Body of pancreas (tissue), 4 donors: ENCODE results near the gene MYO9B. TPM values are rescaled to one million over a fixed set of nuclear protein-coding genes. Genes with fewer than 3 reads are reported as not detected.
A peak's percentile ranks its signal among the peaks of the same experiment; 100 is the strongest.

ENCODE experiments used
- ATAC-seq: fragments of 150-250 bp; one replicate; pipeline ENCODE4 v1.9.1; 2016
- DNase-seq, 4 donors: peaks; one replicate each; pipeline ENCODE4 v3.0.0-alpha.2; 2019
- H3K27ac ChIP-seq, 4 donors: fragments of 200-600 bp; sonication (generic); 1 replicate in 3 of 4; 2 replicates in 1 of 4; pipeline versions ENCODE4 v1.5.1 to v1.6.1; 2016 to 2019; ENCODE audit warnings: mild to moderate bottlenecking in 1 of 4, mixed read lengths in 1 of 4, moderate library complexity in 1 of 4
- H3K27me3 ChIP-seq, 2 donors: fragments of 200-600 bp; sonication (generic); one replicate each; pipeline ENCODE4 v1.6.0; 2016; ENCODE audit warnings: mild to moderate bottlenecking in 1 of 2
- H3K36me3 ChIP-seq, 2 donors: fragments of 200-600 bp; sonication (generic); replicated peaks in 1 of 2; 2 replicates each; pipeline ENCODE4 v1.5.1; 2016; ENCODE audit warnings: low read depth in 2 of 2; ENCODE audit not compliant: insufficient read depth in 1 of 2
- H3K4me1 ChIP-seq: fragments of 200-600 bp; sonication (generic); one replicate; pipeline ENCODE4 v1.6.0; 2016
- H3K4me3 ChIP-seq, 2 donors: fragments of 200-600 bp; sonication (generic); 1 replicate in 1 of 2; 2 replicates in 1 of 2; pipeline ENCODE4 v1.5.1; 2016 to 2019
- H3K9me3 ChIP-seq, 3 donors: fragments of 200-600 bp; sonication (generic); 1 replicate in 2 of 3; 2 replicates in 1 of 3; pipeline ENCODE4 v1.5.1; 2016
- POLR2A ChIP-seq, 3 donors: fragments of 450-650 bp; IDR thresholded peaks; one replicate each; pipeline ENCODE4 v1.6.1; 2016; ENCODE audit warnings: antibody characterized with exemption in 3 of 3, mild to moderate bottlenecking in 2 of 3
- WGBS, 2 donors: methylation state at CpG; one replicate each; pipeline ENCODE4 v1.1.5; 2017; 5-methylcytosine and 5-hydroxymethylcytosine counted together
- intact Hi-C: fragments of 100-400 bp; cut with DNase I; formaldehyde crosslinking; loops from one replicate; pipeline ENCODE4 v1.15.1; 2023
- total RNA-seq, 2 donors: library from RNA; depleted of rRNA; stranded (reverse); fragments of >200 nt; gene quantifications; one replicate each; pipeline ENCODE4 v1.1.0, GENCODE V29; 2016
- TF ChIP-seq, protein P1 (sequence below), 7 experiments: fragments of 450-650 bp in 4 of 7; fragments of 200-600 bp in 3 of 7; sonication (generic) in 3 of 7; IDR thresholded peaks; one replicate each; pipeline ENCODE4 v1.5.1; 2016 to 2019; ENCODE audit warnings: antibody characterized with exemption in 7 of 7

MYO9B gene
- total RNA-seq, 2 donors from 2014 or later = 26.2 to 56.0 TPM

DNA sequence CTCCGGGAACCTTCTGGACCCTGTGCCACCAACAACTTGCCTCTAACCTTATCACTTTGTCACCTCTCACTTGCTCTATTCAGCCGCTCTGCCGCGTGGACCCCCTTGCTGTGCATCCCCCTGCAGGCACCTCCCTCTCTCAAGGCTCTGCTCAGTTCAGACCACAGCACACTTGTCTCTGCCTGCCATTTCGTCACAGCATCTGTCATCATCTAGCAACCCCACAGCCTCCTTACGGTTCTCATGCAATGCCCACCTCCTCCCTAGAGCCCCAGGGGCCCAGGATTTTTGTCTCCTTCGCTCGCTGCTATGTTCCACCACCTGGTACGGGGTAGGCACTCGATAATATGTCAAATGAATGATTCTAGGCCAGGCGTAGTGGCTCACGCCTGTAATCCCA is 5.2 kb upstream of the MYO9B start:
- Histone ChIP-seq H3K9me3 (no peaks in the 10 kb centered on the region), H3K36me3 (no peaks in the 10 kb centered on the region), H3K27ac (no peak overlapping the region), H3K4me1 (peaks cover 10% of the 10 kb centered on the region), H3K27me3 (no peaks in the 10 kb centered on the region), H3K4me3 (no peak overlapping the region)
- TF ChIP-seq, protein P1, sequence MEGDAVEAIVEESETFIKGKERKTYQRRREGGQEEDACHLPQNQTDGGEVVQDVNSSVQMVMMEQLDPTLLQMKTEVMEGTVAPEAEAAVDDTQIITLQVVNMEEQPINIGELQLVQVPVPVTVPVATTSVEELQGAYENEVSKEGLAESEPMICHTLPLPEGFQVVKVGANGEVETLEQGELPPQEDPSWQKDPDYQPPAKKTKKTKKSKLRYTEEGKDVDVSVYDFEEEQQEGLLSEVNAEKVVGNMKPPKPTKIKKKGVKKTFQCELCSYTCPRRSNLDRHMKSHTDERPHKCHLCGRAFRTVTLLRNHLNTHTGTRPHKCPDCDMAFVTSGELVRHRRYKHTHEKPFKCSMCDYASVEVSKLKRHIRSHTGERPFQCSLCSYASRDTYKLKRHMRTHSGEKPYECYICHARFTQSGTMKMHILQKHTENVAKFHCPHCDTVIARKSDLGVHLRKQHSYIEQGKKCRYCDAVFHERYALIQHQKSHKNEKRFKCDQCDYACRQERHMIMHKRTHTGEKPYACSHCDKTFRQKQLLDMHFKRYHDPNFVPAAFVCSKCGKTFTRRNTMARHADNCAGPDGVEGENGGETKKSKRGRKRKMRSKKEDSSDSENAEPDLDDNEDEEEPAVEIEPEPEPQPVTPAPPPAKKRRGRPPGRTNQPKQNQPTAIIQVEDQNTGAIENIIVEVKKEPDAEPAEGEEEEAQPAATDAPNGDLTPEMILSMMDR (IDR thresholded peaks at IDR 0.05) = no peak
- TF ChIP-seq POLR2A (IDR thresholded peaks at IDR 0.05) = no peak
- WGBS, 2 donors = 90% methylated on average over 12 of the region's 12 CpGs
- ATAC-seq (no peak), DNase-seq (no peak)
- intact Hi-C loops = loop anchor here (10.0 kb wide), 1 partner anchor 144 kb away; the partner anchor contains the start of gene USE1

DNA sequence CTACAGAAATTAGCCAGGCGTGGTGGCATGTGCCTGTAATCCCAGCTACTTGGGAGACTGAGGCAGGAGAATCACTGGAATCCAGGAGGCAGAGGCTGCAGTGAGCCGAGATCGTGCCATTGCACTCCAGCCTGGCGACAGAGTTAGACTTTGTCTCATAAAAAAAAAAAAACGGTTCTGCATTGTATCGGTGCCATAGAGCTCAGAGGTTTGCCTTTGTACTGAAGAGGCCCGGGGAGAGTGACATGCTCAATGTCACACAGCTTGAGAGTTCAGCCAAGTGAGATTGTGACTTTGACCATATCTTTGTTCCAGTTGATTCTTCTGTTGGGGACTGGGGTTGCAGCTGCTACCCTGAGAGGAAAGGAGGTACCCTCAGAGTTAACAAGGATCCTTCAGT is 4.7 kb upstream of the MYO9B start:
- ATAC-seq (no peak), DNase-seq (no peak)
- Histone ChIP-seq H3K27ac (no peak overlapping the region), H3K27me3 (no peaks in the 10 kb centered on the region), H3K4me1 (peaks cover 10% of the 10 kb centered on the region), H3K9me3 (no peaks in the 10 kb centered on the region), H3K4me3 (no peak overlapping the region), H3K36me3 (no peaks in the 10 kb centered on the region)
- TF ChIP-seq, protein P1 (IDR thresholded peaks at IDR 0.05) = no peak
- no peak for TF ChIP-seq POLR2A (IDR thresholded peaks at IDR 0.05)
- 84 to 91% methylated on average over 7 of the region's 7 CpGs for WGBS, 2 donors
- intact Hi-C loops = loop anchor here (10.0 kb wide), 1 partner anchor 144 kb away; the partner anchor contains the start of gene USE1

DNA sequence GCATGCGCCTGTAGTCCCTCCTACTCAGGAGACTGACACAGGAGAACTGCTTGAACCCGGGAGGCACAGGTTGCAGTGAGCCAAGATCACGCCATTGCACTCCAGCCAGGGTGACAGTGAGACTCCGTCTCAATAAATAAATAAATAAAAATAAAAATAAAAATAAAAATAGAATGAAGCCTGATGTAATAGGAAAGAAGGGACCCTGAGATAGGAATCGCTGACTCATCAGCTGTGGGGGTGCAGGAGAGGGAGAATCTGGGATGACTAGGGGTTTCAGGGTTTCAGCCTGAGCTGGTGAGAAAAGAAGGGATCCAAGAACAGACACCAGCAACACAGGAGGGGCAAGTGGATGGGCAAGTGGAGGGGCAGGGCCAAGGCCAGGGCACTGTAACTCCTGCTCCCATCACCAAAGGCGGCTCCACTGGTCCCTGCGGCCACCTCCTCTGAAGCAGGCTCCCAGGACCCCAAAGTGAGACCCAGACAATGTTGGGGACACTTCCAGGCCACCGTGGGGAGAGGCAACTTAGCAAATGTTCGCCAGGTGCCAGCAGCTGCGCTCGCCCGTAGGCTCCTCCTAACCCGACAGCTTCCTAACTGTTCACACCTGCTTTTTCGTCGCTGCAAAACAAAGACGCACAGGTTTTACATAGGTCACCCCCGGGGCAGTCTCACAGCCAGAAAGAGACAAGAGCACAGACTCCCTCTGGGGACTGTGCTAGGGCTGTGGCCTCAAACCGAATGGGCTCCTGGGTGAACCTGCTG is 1.5 kb upstream of the MYO9B start:
- no peaks in the 10 kb centered on the region for H3K27me3 ChIP-seq
- DNase-seq (no peak), ATAC-seq (no peak)
- H3K4me3 ChIP-seq = no peak overlapping the region
- intact Hi-C loops = loop anchor here (10.0 kb wide), 1 partner anchor 141 kb away; the partner anchor contains the start of gene USE1
- no peaks in the 10 kb centered on the region for H3K9me3 ChIP-seq
- 43 to 55% methylated on average over 18 of the region's 18 CpGs for WGBS, 2 donors
- no peak for TF ChIP-seq POLR2A (IDR thresholded peaks at IDR 0.05)
- TF ChIP-seq, protein P1 (IDR thresholded peaks at IDR 0.05) = no peak
- H3K27ac ChIP-seq = peak overlapping the region in 2 of 4 donors; percentile 82 to 87
- H3K36me3 ChIP-seq = no peaks in the 10 kb centered on the region
- H3K4me1 ChIP-seq = peaks cover 25% of the 10 kb centered on the region

DNA sequence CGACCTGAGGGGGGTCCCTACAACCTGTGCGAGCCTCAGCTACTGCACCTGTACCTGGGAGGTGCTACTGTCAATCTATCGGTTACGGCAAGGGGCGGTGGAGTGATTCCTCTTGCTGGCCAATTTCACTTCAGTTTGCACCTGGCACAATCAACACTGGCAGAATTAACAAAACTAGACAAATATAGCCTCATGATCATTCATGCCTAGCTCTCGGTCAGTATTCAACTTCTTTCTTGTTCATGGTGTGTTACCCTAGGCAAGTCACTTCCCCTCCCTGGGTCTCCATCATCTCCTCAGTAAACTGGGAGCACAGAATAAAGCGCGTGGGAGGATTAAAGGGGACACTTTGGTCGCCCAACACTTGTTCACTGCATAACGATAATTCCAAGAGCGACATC is 943 bp upstream of the MYO9B start:
- WGBS, 2 donors = 4 to 6% methylated on average over 11 of the region's 11 CpGs
- DNase-seq (no peak), ATAC-seq (no peak)
- Histone ChIP-seq H3K36me3 (no peaks in the 10 kb centered on the region), H3K27me3 (no peaks in the 10 kb centered on the region), H3K27ac (peak overlapping the region; percentile 53 to 87 (median 74)), H3K9me3 (no peaks in the 10 kb centered on the region), H3K4me1 (peaks cover 29% of the 10 kb centered on the region), H3K4me3 (peak overlapping the region; percentile 50 to 79)
- intact Hi-C loops = loop anchor here (10.0 kb wide), 1 partner anchor 140 kb away; the partner anchor contains the start of gene USE1
- TF ChIP-seq POLR2A (IDR thresholded peaks at IDR 0.05) = no peak
- TF ChIP-seq, protein P1 (IDR thresholded peaks at IDR 0.05) = no peak
